Neural crest cell (in vitro differentiated cells): ENCODE results near the gene IPPK. TPM values are rescaled to one million over a fixed set of nuclear protein-coding genes. Genes with fewer than 3 reads are reported as not detected.

Source experiments
- DNase-seq: peaks from one replicate; pipeline ENCODE4 v3.0.0; 2021; ENCODE audit warnings: low read depth, mixed read lengths, low spot score
- H3K27ac Mint-ChIP-seq: one replicate; pipeline ENCODE4 v1.8.0; 2021; ENCODE audit warnings: mild to moderate bottlenecking, mixed read lengths; ENCODE audit not compliant: unreplicated experiment
- H3K27me3 Mint-ChIP-seq: 2 replicates; pipeline ENCODE4 v1.8.0; 2021; ENCODE audit warnings: low read depth, mild to moderate bottlenecking, mixed read lengths
- H3K36me3 Mint-ChIP-seq: 2 replicates; pipeline ENCODE4 v1.8.0; 2021; ENCODE audit warnings: low read depth, mild to moderate bottlenecking, mixed read lengths
- H3K4me1 Mint-ChIP-seq: 2 replicates; pipeline ENCODE4 v1.8.0; 2021; ENCODE audit warnings: mixed read lengths
- H3K4me3 Mint-ChIP-seq: one replicate; pipeline ENCODE4 v1.8.0; 2021; ENCODE audit warnings: mild to moderate bottlenecking, mixed read lengths
- H3K9me3 Mint-ChIP-seq: 2 replicates; pipeline ENCODE4 v1.8.0; 2021; ENCODE audit warnings: mixed read lengths
- CTCF ChIP-seq: fragments of 200-600 bp; sonication (generic); conservative IDR thresholded peaks from 2 replicates; pipeline ENCODE4 v1.5.0; 2021; ENCODE audit warnings: antibody characterized with exemption, mild to moderate bottlenecking
- total RNA-seq: library from RNA; stranded (reverse); gene quantifications from 2 replicates; pipeline ENCODE4 v1.2.1, GENCODE V29; 2021

The IPPK gene
- total RNA-seq, 1 donor from 2014 or later, result 13.1 TPM

- Mint-ChIP-seq H3K27me3 (no peaks in the 10 kb centered on the region), H3K4me1 (peaks cover 5% of the 10 kb centered on the region), H3K9me3 (no peaks in the 10 kb centered on the region), H3K27ac (no peak overlapping the region), H3K36me3 (peaks cover 20% of the 10 kb centered on the region), H3K4me3 (no peak overlapping the region)
- no peak for DNase-seq
- no peak for TF ChIP-seq CTCF
These were observed 18.9 kb downstream of the IPPK start for GRCh38 chr9:92650839-92651621.

- H3K4me1 Mint-ChIP-seq, result peaks cover 5% of the 10 kb centered on the region
- no peak for TF ChIP-seq CTCF
- no peak overlapping the region for H3K4me3 Mint-ChIP-seq
- no peaks in the 10 kb centered on the region for H3K27me3 Mint-ChIP-seq
- H3K27ac Mint-ChIP-seq, result no peak overlapping the region
- no peaks in the 10 kb centered on the region for H3K9me3 Mint-ChIP-seq
- peaks cover 27% of the 10 kb centered on the region for H3K36me3 Mint-ChIP-seq
- DNase-seq, result no peak
These were observed 19.6 kb downstream of the IPPK start for GRCh38 chr9:92650296-92650695.

- H3K27me3 Mint-ChIP-seq, result no peaks in the 10 kb centered on the region
- H3K27ac Mint-ChIP-seq, result no peak overlapping the region
- peaks cover 5% of the 10 kb centered on the region for H3K4me1 Mint-ChIP-seq
- no peaks in the 10 kb centered on the region for H3K9me3 Mint-ChIP-seq
- no peak for TF ChIP-seq CTCF
- H3K4me3 Mint-ChIP-seq, result no peak overlapping the region
- DNase-seq, result no peak
- H3K36me3 Mint-ChIP-seq, result peaks cover 36% of the 10 kb centered on the region
These were observed 20.9 kb downstream of the IPPK start for GRCh38 chr9:92649007-92649406.

GRCh38 chr9:92648474-92648971 lies 21.4 kb downstream of the IPPK start:
- Mint-ChIP-seq H3K36me3 (peaks cover 38% of the 10 kb centered on the region), H3K4me3 (no peak overlapping the region), H3K9me3 (no peaks in the 10 kb centered on the region), H3K27me3 (no peaks in the 10 kb centered on the region), H3K4me1 (peaks cover 5% of the 10 kb centered on the region), H3K27ac (peak overlapping the region; percentile 70)
- TF ChIP-seq CTCF, result no peak
- no peak for DNase-seq

GRCh38 chr9:92647671-92648473 lies 22.1 kb downstream of the IPPK start:
- Mint-ChIP-seq H3K4me3 (no peak overlapping the region), H3K9me3 (no peaks in the 10 kb centered on the region)
- no peak for DNase-seq

More at GRCh38 chr9:92647671-92648473, 22.1 kb downstream of the IPPK start:
- Mint-ChIP-seq H3K27ac (peak overlapping the region; percentile 70), H3K36me3 (peaks cover 39% of the 10 kb centered on the region), H3K27me3 (no peaks in the 10 kb centered on the region), H3K4me1 (peaks cover 5% of the 10 kb centered on the region)
- no peak for TF ChIP-seq CTCF
